ENCODE results near the gene ARHGAP24. TPM values are rescaled to one million over a fixed set of nuclear protein-coding genes. Genes with fewer than 3 reads are reported as not detected.

ARHGAP24 gene
- total and polyA plus RNA-seq, 2 donors from 2014 or later = 78.1 to 94.7 TPM

GRCh38 chr4:85778632-85779131 is 303.7 kb downstream of the ARHGAP24 start:
- H3K27me3 ChIP-seq (ENCODE audit: control insufficient read depth, insufficient read depth, low read length) = no peaks in the 10 kb centered on the region
- TF ChIP-seq CTCF (IDR thresholded peaks at IDR 0.05; ENCODE audit: borderline replicate concordance, extremely low read depth, insufficient read depth) = no peak
- no peaks in the 10 kb centered on the region for H3K36me3 ChIP-seq (ENCODE audit: control insufficient read depth in 2 of 3, insufficient read depth in 3 of 3, low read length in 3 of 3)
- H3K9ac ChIP-seq (ENCODE audit: low read length in 3 of 3) = peak overlapping the region in 2 of 3 donors; percentile 54 to 67
- intact Hi-C loops (cut with DNase I) = no loop called here
- peaks cover 2 to 12% (median 11%) of the 10 kb centered on the region in 3 donors for H3K4me1 ChIP-seq (ENCODE audit: control insufficient read depth in 2 of 3, insufficient read depth in 2 of 3, low read depth in 1 of 3, low read length in 3 of 3)
- peak overlapping the region; percentile 60 to 70 (median 67) for H3K4me3 ChIP-seq (ENCODE audit: low read length in 3 of 3)
- no peaks in the 10 kb centered on the region for H3K9me3 ChIP-seq (ENCODE audit: control insufficient read depth in 2 of 3, insufficient read depth in 1 of 3, low read length in 3 of 3)
- H3K27ac ChIP-seq (ENCODE audit: low read depth in 2 of 2, low read length in 2 of 2) = peak overlapping the region; percentile 75 to 81
- peak in 3 of 5 donors; percentile 11 to 77 (median 72) for DNase-seq
- no peak for FAIRE-seq

GRCh38 chr4:85779165-85779564 is 304.2 kb downstream of the ARHGAP24 start:
- no peak for TF ChIP-seq CTCF (IDR thresholded peaks at IDR 0.05; ENCODE audit: borderline replicate concordance, extremely low read depth, insufficient read depth)
- Histone ChIP-seq H3K4me3 (ENCODE audit: low read length in 3 of 3) (peak overlapping the region; percentile 60 to 70 (median 67)), H3K9ac (ENCODE audit: low read length in 3 of 3) (peak overlapping the region; percentile 21 to 67 (median 54)), H3K36me3 (ENCODE audit: control insufficient read depth in 2 of 3, insufficient read depth in 3 of 3, low read length in 3 of 3) (no peaks in the 10 kb centered on the region), H3K9me3 (ENCODE audit: control insufficient read depth in 2 of 3, insufficient read depth in 1 of 3, low read length in 3 of 3) (no peaks in the 10 kb centered on the region), H3K4me1 (ENCODE audit: control insufficient read depth in 2 of 3, insufficient read depth in 2 of 3, low read depth in 1 of 3, low read length in 3 of 3) (peaks cover 0 to 12% (median 7%) of the 10 kb centered on the region in 3 donors), H3K27ac (ENCODE audit: low read depth in 2 of 2, low read length in 2 of 2) (peak overlapping the region; percentile 75 to 81), H3K27me3 (ENCODE audit: control insufficient read depth, insufficient read depth, low read length) (no peaks in the 10 kb centered on the region)
- FAIRE-seq = no peak
- intact Hi-C loops (cut with DNase I) = no loop called here
- DNase-seq = peak in 3 of 5 donors; percentile 16 to 69 (median 67)

- no peak for TF ChIP-seq CTCF (IDR thresholded peaks at IDR 0.05; ENCODE audit: borderline replicate concordance, extremely low read depth, insufficient read depth)
- Histone ChIP-seq H3K9ac (ENCODE audit: low read length in 3 of 3) (no peak overlapping the region), H3K27ac (ENCODE audit: low read depth in 2 of 2, low read length in 2 of 2) (peak overlapping the region in 1 of 2 donors; percentile 55), H3K4me3 (ENCODE audit: low read length in 3 of 3) (peak overlapping the region in 1 of 3 donors; percentile 1), H3K27me3 (ENCODE audit: control insufficient read depth, insufficient read depth, low read length) (no peaks in the 10 kb centered on the region), H3K36me3 (ENCODE audit: control insufficient read depth in 2 of 3, insufficient read depth in 3 of 3, low read length in 3 of 3) (no peaks in the 10 kb centered on the region), H3K9me3 (ENCODE audit: control insufficient read depth in 2 of 3, insufficient read depth in 1 of 3, low read length in 3 of 3) (no peaks in the 10 kb centered on the region), H3K4me1 (ENCODE audit: control insufficient read depth in 2 of 3, insufficient read depth in 2 of 3, low read depth in 1 of 3, low read length in 3 of 3) (peaks cover 0 to 9% (median 3%) of the 10 kb centered on the region in 3 donors)
- DNase-seq = peak in 1 of 5 donors; percentile 25
- intact Hi-C loops (cut with DNase I) = no loop called here
- FAIRE-seq = no peak
These were observed 305.7 kb downstream of the ARHGAP24 start for GRCh38 chr4:85780664-85781063.

- Histone ChIP-seq H3K9ac (ENCODE audit: low read length in 3 of 3) (no peak overlapping the region), H3K27me3 (ENCODE audit: control insufficient read depth, insufficient read depth, low read length) (no peaks in the 10 kb centered on the region), H3K4me3 (ENCODE audit: low read length in 3 of 3) (no peak overlapping the region), H3K9me3 (ENCODE audit: control insufficient read depth in 2 of 3, insufficient read depth in 1 of 3, low read length in 3 of 3) (no peaks in the 10 kb centered on the region), H3K27ac (ENCODE audit: low read depth in 2 of 2, low read length in 2 of 2) (no peak overlapping the region), H3K36me3 (ENCODE audit: control insufficient read depth in 2 of 3, insufficient read depth in 3 of 3, low read length in 3 of 3) (no peaks in the 10 kb centered on the region), H3K4me1 (ENCODE audit: control insufficient read depth in 2 of 3, insufficient read depth in 2 of 3, low read depth in 1 of 3, low read length in 3 of 3) (no peaks in the 10 kb centered on the region)
- DNase-seq (no peak), FAIRE-seq (peak; percentile 54)
- intact Hi-C loops (cut with DNase I) = no loop called here
- TF ChIP-seq CTCF (IDR thresholded peaks at IDR 0.05; ENCODE audit: borderline replicate concordance, extremely low read depth, insufficient read depth) = no peak
These were observed 308.5 kb downstream of the ARHGAP24 start for GRCh38 chr4:85783483-85783882.
